WTC11 (cell line): ENCODE data around the gene CRB1. TPM values are rescaled to one million over a fixed set of nuclear protein-coding genes. Genes with fewer than 3 reads are reported as not detected.

Source experiments
- ATAC-seq: fragments of 200-7000 bp; cut with Tn5 transposase; 2 replicates; pipeline ENCODE4 v1.10.0; 2021; ENCODE audit warnings: mild to moderate bottlenecking, moderate library complexity
- CTCF ChIA-PET: fragments of 300-600 bp; sonication (Branson Sonifier 250); formaldehyde crosslinking; loops from one replicate; lab custom pipeline; 2021; ENCODE audit warnings: antibody characterized with exemption; lab: Charles Lee
- POLR2A ChIA-PET: fragments of 350-600 bp; sonication (Branson Sonifier 250); formaldehyde crosslinking; loops from one replicate; lab custom pipeline; 2021; ENCODE audit warnings: antibody characterized with exemption; lab: Charles Lee
- DNase-seq: peaks from one replicate; pipeline ENCODE4 v3.0.0; 2021; ENCODE audit warnings: low spot score
- H3K27ac Mint-ChIP-seq: 2 replicates; pipeline ENCODE4 v1.8.0; 2021; ENCODE audit warnings: mixed read lengths
- H3K27me3 Mint-ChIP-seq: 2 replicates; pipeline ENCODE4 v1.8.0; 2021; ENCODE audit warnings: low read depth, mild to moderate bottlenecking, moderate library complexity, mixed read lengths
- H3K36me3 Mint-ChIP-seq: 2 replicates; pipeline ENCODE4 v1.8.0; 2021; ENCODE audit warnings: mixed read lengths
- H3K4me1 Mint-ChIP-seq: 2 replicates; pipeline ENCODE4 v1.8.0; 2022; ENCODE audit warnings: mixed read lengths
- H3K4me3 Mint-ChIP-seq: 2 replicates; pipeline ENCODE4 v1.8.0; 2021; ENCODE audit warnings: mild to moderate bottlenecking, moderate library complexity, mixed read lengths
- H3K9me3 Mint-ChIP-seq: 2 replicates; pipeline ENCODE4 v1.8.0; 2021; ENCODE audit warnings: mixed read lengths
- CREB1 ChIP-seq: sonication (generic); formaldehyde crosslinking; IDR thresholded peaks from 2 replicates; pipeline ENCODE4 v1.8.0; 2023; ENCODE audit warnings: mild to moderate bottlenecking, missing genetic modification reagents
- FOXK1 ChIP-seq: sonication (generic); formaldehyde crosslinking; IDR thresholded peaks from 2 replicates; pipeline ENCODE4 v1.8.0; 2022; ENCODE audit warnings: mild to moderate bottlenecking, moderate library complexity, missing genetic modification reagents
- GRHL2 ChIP-seq: fragments of 250-450 bp; sonication (Bioruptor Pico); IDR thresholded peaks from 2 replicates; pipeline ENCODE4 v1.8.0; 2022; ENCODE audit warnings: mild to moderate bottlenecking, moderate library complexity; ENCODE audit not compliant: insufficient replicate concordance, severe bottlenecking
- NFATC4 ChIP-seq: fragments of 250-450 bp; sonication (Bioruptor Pico); IDR thresholded peaks from 2 replicates; pipeline ENCODE4 v1.9.0; 2021; ENCODE audit warnings: mild to moderate bottlenecking
- PRRX2 ChIP-seq: fragments of 250-450 bp; sonication (Bioruptor Pico); IDR thresholded peaks from 2 replicates; pipeline ENCODE4 v1.8.0; 2021; ENCODE audit warnings: mild to moderate bottlenecking
- total RNA-seq: library from RNA; stranded (reverse); gene quantifications from 3 replicates; pipeline ENCODE4 v1.2.3, GENCODE V29; 2021
- TF ChIP-seq, protein P1 (sequence below): fragments of 250-450 bp; sonication (Bioruptor Pico); IDR thresholded peaks from 2 replicates; pipeline ENCODE4 v1.8.0; 2021; ENCODE audit warnings: mild to moderate bottlenecking
- TF ChIP-seq, protein P2 (sequence below): sonication (generic); formaldehyde crosslinking; IDR thresholded peaks from 2 replicates; pipeline ENCODE4 v1.8.0; 2023; ENCODE audit warnings: mild to moderate bottlenecking, missing genetic modification reagents
- TF ChIP-seq, protein P3 (sequence below): sonication (generic); formaldehyde crosslinking; IDR thresholded peaks from 2 replicates; pipeline ENCODE4 v1.8.1; 2023; ENCODE audit warnings: mild to moderate bottlenecking, missing genetic modification reagents
- TF ChIP-seq, protein P4 (sequence below): sonication (generic); formaldehyde crosslinking; IDR thresholded peaks from 2 replicates; pipeline ENCODE4 v1.8.1; 2023; ENCODE audit warnings: mild to moderate bottlenecking, missing genetic modification reagents
- TF ChIP-seq, protein P5 (sequence below): sonication (generic); formaldehyde crosslinking; IDR thresholded peaks from 2 replicates; pipeline ENCODE4 v1.8.0; 2022; ENCODE audit warnings: mild to moderate bottlenecking, missing genetic modification reagents
- TF ChIP-seq, protein P6 (sequence below): sonication (generic); formaldehyde crosslinking; conservative IDR thresholded peaks from 2 replicates; pipeline ENCODE4 v1.8.1; 2022; ENCODE audit warnings: mild to moderate bottlenecking, missing genetic modification reagents
- TF ChIP-seq, protein P7 (sequence below): fragments of 250-450 bp; sonication (Bioruptor Pico); conservative IDR thresholded peaks from 2 replicates; pipeline ENCODE4 v1.9.0; 2021; ENCODE audit warnings: mild to moderate bottlenecking

The CRB1 gene
- total RNA-seq, 1 experiment from 2014 or later: 0.11 TPM

DNA sequence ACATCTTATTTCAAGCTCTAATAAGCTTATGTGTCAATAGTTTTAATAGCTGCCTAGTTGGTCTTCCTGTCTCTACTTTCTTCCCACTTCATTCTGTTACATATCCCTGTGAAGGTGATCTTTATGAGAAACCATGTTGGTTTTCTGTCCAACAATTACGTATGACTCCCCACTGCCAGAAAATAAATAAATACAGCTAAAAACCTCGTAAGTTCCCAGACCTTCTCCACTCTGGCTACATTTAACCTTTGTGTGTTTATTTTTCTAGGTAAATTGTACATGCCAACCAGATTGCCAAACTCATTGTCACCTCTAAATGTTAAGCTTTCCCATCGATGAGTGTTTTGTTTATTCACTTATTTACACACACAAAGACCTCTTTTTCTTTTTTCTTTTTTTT lies 147.2 kb downstream of the CRB1 start (continued):
- TF ChIP-seq, protein P1, sequence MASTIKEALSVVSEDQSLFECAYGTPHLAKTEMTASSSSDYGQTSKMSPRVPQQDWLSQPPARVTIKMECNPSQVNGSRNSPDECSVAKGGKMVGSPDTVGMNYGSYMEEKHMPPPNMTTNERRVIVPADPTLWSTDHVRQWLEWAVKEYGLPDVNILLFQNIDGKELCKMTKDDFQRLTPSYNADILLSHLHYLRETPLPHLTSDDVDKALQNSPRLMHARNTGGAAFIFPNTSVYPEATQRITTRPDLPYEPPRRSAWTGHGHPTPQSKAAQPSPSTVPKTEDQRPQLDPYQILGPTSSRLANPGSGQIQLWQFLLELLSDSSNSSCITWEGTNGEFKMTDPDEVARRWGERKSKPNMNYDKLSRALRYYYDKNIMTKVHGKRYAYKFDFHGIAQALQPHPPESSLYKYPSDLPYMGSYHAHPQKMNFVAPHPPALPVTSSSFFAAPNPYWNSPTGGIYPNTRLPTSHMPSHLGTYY (CRISPR knock-in tag): no peak
- TF ChIP-seq NFATC4 (CRISPR knock-in tag): no peak
- TF ChIP-seq, protein P2, sequence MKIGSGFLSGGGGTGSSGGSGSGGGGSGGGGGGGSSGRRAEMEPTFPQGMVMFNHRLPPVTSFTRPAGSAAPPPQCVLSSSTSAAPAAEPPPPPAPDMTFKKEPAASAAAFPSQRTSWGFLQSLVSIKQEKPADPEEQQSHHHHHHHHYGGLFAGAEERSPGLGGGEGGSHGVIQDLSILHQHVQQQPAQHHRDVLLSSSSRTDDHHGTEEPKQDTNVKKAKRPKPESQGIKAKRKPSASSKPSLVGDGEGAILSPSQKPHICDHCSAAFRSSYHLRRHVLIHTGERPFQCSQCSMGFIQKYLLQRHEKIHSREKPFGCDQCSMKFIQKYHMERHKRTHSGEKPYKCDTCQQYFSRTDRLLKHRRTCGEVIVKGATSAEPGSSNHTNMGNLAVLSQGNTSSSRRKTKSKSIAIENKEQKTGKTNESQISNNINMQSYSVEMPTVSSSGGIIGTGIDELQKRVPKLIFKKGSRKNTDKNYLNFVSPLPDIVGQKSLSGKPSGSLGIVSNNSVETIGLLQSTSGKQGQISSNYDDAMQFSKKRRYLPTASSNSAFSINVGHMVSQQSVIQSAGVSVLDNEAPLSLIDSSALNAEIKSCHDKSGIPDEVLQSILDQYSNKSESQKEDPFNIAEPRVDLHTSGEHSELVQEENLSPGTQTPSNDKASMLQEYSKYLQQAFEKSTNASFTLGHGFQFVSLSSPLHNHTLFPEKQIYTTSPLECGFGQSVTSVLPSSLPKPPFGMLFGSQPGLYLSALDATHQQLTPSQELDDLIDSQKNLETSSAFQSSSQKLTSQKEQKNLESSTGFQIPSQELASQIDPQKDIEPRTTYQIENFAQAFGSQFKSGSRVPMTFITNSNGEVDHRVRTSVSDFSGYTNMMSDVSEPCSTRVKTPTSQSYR: no peak
- TF ChIP-seq, protein P3, sequence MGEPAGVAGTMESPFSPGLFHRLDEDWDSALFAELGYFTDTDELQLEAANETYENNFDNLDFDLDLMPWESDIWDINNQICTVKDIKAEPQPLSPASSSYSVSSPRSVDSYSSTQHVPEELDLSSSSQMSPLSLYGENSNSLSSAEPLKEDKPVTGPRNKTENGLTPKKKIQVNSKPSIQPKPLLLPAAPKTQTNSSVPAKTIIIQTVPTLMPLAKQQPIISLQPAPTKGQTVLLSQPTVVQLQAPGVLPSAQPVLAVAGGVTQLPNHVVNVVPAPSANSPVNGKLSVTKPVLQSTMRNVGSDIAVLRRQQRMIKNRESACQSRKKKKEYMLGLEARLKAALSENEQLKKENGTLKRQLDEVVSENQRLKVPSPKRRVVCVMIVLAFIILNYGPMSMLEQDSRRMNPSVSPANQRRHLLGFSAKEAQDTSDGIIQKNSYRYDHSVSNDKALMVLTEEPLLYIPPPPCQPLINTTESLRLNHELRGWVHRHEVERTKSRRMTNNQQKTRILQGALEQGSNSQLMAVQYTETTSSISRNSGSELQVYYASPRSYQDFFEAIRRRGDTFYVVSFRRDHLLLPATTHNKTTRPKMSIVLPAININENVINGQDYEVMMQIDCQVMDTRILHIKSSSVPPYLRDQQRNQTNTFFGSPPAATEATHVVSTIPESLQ (CRISPR knock-in tag): no peak

DNA sequence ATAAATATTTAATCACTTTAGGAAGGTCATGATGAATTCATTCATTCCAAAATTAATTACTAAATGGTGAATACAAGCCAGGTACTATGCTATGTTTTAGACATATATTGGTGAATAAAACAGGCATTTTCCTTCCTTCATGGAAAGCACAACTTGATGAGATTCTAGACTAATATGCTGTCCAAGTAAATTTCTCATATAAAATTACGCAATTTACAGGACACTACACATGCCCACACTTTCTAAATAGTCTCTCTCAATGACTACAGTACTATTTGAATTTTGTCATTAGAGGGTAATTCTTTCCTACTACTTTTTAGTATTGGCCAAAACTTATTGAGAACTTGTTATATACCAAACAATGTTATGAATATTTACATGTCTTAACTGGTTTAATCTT lies 150.6 kb downstream of the CRB1 start:
- ATAC-seq (no peak), DNase-seq (no peak)
- H3K27me3 Mint-ChIP-seq: no peaks in the 10 kb centered on the region
- no peak overlapping the region for H3K4me3 Mint-ChIP-seq
- no peaks in the 10 kb centered on the region for H3K36me3 Mint-ChIP-seq
- CTCF ChIA-PET: no interaction called here
- TF ChIP-seq, protein P4, sequence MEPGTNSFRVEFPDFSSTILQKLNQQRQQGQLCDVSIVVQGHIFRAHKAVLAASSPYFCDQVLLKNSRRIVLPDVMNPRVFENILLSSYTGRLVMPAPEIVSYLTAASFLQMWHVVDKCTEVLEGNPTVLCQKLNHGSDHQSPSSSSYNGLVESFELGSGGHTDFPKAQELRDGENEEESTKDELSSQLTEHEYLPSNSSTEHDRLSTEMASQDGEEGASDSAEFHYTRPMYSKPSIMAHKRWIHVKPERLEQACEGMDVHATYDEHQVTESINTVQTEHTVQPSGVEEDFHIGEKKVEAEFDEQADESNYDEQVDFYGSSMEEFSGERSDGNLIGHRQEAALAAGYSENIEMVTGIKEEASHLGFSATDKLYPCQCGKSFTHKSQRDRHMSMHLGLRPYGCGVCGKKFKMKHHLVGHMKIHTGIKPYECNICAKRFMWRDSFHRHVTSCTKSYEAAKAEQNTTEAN (CRISPR knock-in tag): no peak
- TF ChIP-seq FOXK1 (CRISPR knock-in tag) (no peak), CREB1 (CRISPR knock-in tag) (no peak), GRHL2 (no peak), PRRX2 (CRISPR knock-in tag) (no peak)
- TF ChIP-seq, protein P5, sequence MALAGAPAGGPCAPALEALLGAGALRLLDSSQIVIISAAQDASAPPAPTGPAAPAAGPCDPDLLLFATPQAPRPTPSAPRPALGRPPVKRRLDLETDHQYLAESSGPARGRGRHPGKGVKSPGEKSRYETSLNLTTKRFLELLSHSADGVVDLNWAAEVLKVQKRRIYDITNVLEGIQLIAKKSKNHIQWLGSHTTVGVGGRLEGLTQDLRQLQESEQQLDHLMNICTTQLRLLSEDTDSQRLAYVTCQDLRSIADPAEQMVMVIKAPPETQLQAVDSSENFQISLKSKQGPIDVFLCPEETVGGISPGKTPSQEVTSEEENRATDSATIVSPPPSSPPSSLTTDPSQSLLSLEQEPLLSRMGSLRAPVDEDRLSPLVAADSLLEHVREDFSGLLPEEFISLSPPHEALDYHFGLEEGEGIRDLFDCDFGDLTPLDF (CRISPR knock-in tag): no peak
- TF ChIP-seq, protein P6, sequence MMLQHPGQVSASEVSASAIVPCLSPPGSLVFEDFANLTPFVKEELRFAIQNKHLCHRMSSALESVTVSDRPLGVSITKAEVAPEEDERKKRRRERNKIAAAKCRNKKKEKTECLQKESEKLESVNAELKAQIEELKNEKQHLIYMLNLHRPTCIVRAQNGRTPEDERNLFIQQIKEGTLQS (CRISPR knock-in tag): no peak
- TF ChIP-seq, protein P2: no peak
- TF ChIP-seq, protein P7, sequence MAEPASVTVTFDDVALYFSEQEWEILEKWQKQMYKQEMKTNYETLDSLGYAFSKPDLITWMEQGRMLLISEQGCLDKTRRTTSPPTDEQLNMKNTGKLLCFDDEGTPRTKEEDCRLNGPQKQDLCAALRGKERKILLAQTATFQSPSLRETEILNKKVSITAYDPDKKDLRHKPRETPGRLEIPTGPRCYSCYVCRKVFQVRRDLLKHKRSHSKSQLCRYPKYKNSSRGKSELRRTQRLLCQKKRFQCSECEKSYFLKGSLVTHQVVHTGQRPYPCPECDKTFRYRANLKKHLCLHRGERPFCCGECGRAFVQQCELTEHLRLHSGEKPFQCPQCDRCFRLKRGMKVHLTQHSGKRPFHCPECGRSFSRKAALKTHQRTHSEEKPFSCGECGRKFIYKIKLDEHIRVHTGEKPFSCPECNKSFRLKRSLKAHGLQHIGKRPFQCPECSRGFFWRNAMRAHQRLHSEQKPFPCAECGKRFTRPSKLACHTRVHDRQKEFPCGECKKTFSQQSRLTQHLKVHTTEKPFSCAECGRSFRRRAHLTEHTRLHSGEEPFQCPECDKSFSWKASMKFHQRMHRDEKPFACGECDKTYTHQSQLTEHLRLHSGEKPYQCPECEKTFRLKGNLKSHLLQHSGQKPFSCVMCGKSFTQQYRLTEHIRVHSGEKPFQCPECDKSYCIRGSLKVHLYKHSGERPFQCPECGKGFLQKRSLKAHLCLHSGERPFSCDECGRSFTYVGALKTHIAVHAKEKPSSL: no peak
- H3K4me1 Mint-ChIP-seq: no peaks in the 10 kb centered on the region
- H3K27ac Mint-ChIP-seq: no peak overlapping the region
- H3K9me3 Mint-ChIP-seq: no peaks in the 10 kb centered on the region
- POLR2A ChIA-PET: no interaction called here
